GM19239 (cell line): Measurements from ENCODE around the gene SLC47A1.
"Not testable (repeated sequence)": the region's sequence is repeated elsewhere in the genome, so short reads cannot be mapped to it uniquely, and the experiment has no call there.

Experiments
- DNase-seq: peaks from one replicate; pipeline ENCODE4 v3.0.0; 2011; ENCODE audit warnings: low spot score; ENCODE audit not compliant: insufficient read length
- FAIRE-seq: peaks from 2 replicates; lab custom pipeline; 2011; peaks lifted over from hg19 to GRCh38; lab: Jason Lieb, UNC

SLC47A1 gene

GRCh38 chr17:19533718-19534561, at the start of gene SLC47A1:
SLC47A1 (plus strand) TSS chr17:19533854; CDS start chr17:19533940, 86 bp downstream.
- no peak for FAIRE-seq
- no peak for DNase-seq

GRCh38 chr17:19485800-19486340, 47.8 kb upstream of the SLC47A1 start:
- DNase-seq: no peak
- no peak for FAIRE-seq

GRCh38 chr17:19486351-19487023, 47.2 kb upstream of the SLC47A1 start:
- FAIRE-seq (no peak), DNase-seq (no peak)

- FAIRE-seq (no peak), DNase-seq (no peak)
Measured at GRCh38 chr17:19487024-19487600, 46.5 kb upstream of the SLC47A1 start.

- no peak for FAIRE-seq
- DNase-seq: no peak
Measured at GRCh38 chr17:19492141-19492540, 41.5 kb upstream of the SLC47A1 start.

- DNase-seq: no peak
- FAIRE-seq: no peak
Measured at GRCh38 chr17:19494961-19495806, 38.5 kb upstream of the SLC47A1 start.

GRCh38 chr17:19495828-19496528, 37.7 kb upstream of the SLC47A1 start:
- FAIRE-seq (no peak), DNase-seq (no peak)

- DNase-seq (no peak), FAIRE-seq (no peak)
Measured at GRCh38 chr17:19497624-19498023, 36.0 kb upstream of the SLC47A1 start.

GRCh38 chr17:19501219-19501618, 32.4 kb upstream of the SLC47A1 start:
- DNase-seq (no peak), FAIRE-seq (no peak)

GRCh38 chr17:19502517-19502916, 31.1 kb upstream of the SLC47A1 start:
- no peak for DNase-seq
- no peak for FAIRE-seq

GRCh38 chr17:19505561-19505960, 28.1 kb upstream of the SLC47A1 start:
- DNase-seq, FAIRE-seq: not testable (repeated sequence)

GRCh38 chr17:19507775-19508576, 25.7 kb upstream of the SLC47A1 start:
- FAIRE-seq (peak; percentile 33), DNase-seq (peak; percentile 63)

GRCh38 chr17:19508577-19508867, 25.1 kb upstream of the SLC47A1 start:
- FAIRE-seq (peak; percentile 31), DNase-seq (no peak)

GRCh38 chr17:19509281-19509852, 24.3 kb upstream of the SLC47A1 start:
- FAIRE-seq, DNase-seq: not testable (repeated sequence)

GRCh38 chr17:19510903-19511302, 22.8 kb upstream of the SLC47A1 start:
- DNase-seq: no peak
- no peak for FAIRE-seq

GRCh38 chr17:19513897-19514488, 19.7 kb upstream of the SLC47A1 start:
- FAIRE-seq (peak; percentile 96), DNase-seq (no peak)

GRCh38 chr17:19517699-19518098, 16.0 kb upstream of the SLC47A1 start:
- no peak for DNase-seq
- no peak for FAIRE-seq
